AG04450 (cell line): ENCODE data around the gene CCDC78. TPM values are rescaled to one million over a fixed set of nuclear protein-coding genes. Genes with fewer than 3 reads are reported as not detected.

Experiments
- CTCF ChIA-PET: fragments of 300-600, 350-600 bp; formaldehyde crosslinking; extraction: SDS; loops from one replicate; lab custom pipeline; 2022; ENCODE audit warnings: antibody characterized with exemption, inconsistent platforms; lab: Charles Lee
- POLR2A ChIA-PET: fragments of 350-600 bp; formaldehyde crosslinking; extraction: SDS; loops from one replicate; lab custom pipeline; 2021; ENCODE audit warnings: antibody characterized with exemption, inconsistent platforms; lab: Yijun Ruan, JAX
- DNase-seq: peaks from one replicate; pipeline ENCODE4 v3.0.0-alpha.2; 2011; ENCODE audit warnings: low read depth, low spot score
- H3K27ac ChIP-seq: one replicate; pipeline ENCODE4 v1.5.1; 2012; ENCODE audit warnings: low read depth, low read length, control low read depth
- H3K27me3 ChIP-seq: one replicate; pipeline ENCODE4 v1.6.0; 2012; ENCODE audit warnings: low read length; ENCODE audit not compliant: control insufficient read depth, insufficient read depth
- H3K4me3 ChIP-seq: 2 replicates; pipeline ENCODE4 v1.5.1; 2011; ENCODE audit warnings: mild to moderate bottlenecking, low read depth, low read length, control low read depth
- H3K9me3 ChIP-seq: 2 replicates; pipeline ENCODE4 v1.5.1; 2012; ENCODE audit warnings: low read length; ENCODE audit not compliant: control insufficient read depth, insufficient read depth
- polyA plus RNA-seq: library from polyadenylated mRNA; depleted of rRNA; stranded (reverse); fragments of >200 nt; gene quantifications from 2 replicates; pipeline ENCODE4 v1.2.3, GENCODE V29; 2011
- TF ChIP-seq, protein P1 (sequence below): IDR thresholded peaks from 2 replicates; pipeline ENCODE4 v1.5.1; 2011; ENCODE audit warnings: low read depth, low read length, control low read depth, inconsistent platforms

Gene CCDC78
- polyA plus RNA-seq, 1 experiment = 1.1 TPM

DNA sequence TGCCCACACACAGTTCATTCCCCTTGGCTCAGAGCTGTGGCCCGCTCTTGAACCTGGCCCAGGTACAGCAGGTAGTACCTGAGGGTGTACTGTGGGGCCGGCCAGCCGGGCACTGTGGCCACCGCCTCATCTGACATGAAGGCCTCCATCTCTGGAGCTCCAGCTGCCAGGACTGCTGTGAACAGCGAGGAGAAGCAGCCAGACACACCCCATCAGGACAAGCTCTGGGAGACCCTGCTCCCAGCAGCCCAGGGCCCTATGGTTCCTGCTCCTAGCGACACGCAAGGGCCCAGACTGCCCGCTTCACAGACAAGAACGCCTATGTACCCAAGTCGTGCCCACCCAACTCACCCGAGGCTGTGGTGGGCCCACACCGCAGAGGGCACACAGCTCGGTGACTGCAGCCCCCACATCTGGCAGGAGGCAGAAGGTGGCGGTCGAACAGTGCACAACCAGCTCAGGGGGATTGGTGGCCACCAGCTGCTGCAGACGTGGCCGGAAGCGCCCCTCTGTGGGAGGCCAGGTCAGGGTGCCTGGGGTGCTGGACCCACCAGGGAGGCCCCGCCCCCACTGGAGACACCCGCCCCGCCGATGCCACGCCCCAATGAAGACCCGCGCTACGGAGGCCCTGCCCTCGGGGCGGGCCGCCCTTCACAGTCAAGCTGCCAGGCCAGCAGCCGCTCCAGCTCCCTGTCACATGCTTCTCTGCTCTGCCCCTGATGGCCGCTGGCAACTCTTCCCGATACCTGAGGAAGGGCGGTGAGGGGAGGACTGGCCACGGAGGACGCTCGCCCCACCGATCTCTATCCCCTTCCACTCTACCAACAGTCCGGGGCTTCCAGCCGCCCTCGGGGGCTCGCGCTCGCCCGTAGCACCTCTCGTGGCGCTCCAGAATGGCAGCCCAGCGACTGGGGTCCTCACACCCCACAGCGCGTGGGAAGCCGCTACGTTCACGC lies 47.1 kb downstream of the CCDC78 start:
- TF ChIP-seq, protein P1, sequence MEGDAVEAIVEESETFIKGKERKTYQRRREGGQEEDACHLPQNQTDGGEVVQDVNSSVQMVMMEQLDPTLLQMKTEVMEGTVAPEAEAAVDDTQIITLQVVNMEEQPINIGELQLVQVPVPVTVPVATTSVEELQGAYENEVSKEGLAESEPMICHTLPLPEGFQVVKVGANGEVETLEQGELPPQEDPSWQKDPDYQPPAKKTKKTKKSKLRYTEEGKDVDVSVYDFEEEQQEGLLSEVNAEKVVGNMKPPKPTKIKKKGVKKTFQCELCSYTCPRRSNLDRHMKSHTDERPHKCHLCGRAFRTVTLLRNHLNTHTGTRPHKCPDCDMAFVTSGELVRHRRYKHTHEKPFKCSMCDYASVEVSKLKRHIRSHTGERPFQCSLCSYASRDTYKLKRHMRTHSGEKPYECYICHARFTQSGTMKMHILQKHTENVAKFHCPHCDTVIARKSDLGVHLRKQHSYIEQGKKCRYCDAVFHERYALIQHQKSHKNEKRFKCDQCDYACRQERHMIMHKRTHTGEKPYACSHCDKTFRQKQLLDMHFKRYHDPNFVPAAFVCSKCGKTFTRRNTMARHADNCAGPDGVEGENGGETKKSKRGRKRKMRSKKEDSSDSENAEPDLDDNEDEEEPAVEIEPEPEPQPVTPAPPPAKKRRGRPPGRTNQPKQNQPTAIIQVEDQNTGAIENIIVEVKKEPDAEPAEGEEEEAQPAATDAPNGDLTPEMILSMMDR = no peak
- Histone ChIP-seq H3K27me3 (no peaks in the 10 kb centered on the region), H3K27ac (peak overlapping the region; percentile 61), H3K9me3 (peaks cover 7% of the 10 kb centered on the region; the same call in 1 of the 2 replicates), H3K4me3 (peak overlapping the region; percentile 64)
- CTCF ChIA-PET = no interaction called here
- DNase-seq = no peak
- POLR2A ChIA-PET = interaction anchor here (0.6 to 0.9 kb wide), 3 partner anchors 10 to 27 kb away, joined by 3 to 4 read pairs (median 3); no protein-coding TSS in a partner anchor

DNA sequence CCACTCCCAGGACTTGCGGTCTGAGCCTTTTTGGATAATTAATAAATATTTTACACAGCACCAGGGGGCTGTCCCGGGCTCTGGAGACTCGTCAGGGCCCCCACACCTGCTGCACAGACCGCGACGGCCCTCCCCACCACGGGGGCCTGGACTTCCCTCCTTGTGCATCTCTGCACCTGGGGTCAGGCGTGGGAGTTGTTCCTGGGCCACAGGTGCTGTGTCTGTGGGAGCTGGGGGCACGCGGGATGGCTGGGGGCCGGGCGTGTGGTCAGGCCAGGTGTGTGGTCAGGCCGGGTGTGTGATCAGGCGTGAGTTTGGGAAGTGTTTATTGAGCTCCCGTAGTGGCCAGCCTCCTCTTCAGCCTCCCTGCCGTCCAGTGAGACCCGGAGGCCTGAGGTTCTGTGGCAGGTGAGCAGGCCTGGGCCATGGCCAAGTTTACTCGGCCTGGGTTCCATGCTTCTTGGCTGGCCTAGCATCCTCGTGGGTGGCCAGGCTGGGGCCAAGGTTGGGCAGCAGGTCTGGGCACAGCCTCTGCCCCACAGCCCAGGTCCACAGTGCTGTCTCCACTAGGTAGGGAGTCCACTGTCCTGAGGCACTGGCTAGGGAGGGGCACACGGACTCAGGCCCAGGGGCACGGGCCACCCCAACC lies 47.9 kb downstream of the CCDC78 start:
- Histone ChIP-seq H3K9me3 (peaks cover 7% of the 10 kb centered on the region; the same call in 1 of the 2 replicates), H3K4me3 (no peak overlapping the region), H3K27ac (no peak overlapping the region), H3K27me3 (no peaks in the 10 kb centered on the region)
- CTCF ChIA-PET = no interaction called here
- DNase-seq = no peak
- TF ChIP-seq, protein P1 = no peak
- POLR2A ChIA-PET = interaction anchor here (0.9 kb wide), 1 partner anchor 10 kb away, joined by 4 read pairs; no protein-coding TSS in a partner anchor

DNA sequence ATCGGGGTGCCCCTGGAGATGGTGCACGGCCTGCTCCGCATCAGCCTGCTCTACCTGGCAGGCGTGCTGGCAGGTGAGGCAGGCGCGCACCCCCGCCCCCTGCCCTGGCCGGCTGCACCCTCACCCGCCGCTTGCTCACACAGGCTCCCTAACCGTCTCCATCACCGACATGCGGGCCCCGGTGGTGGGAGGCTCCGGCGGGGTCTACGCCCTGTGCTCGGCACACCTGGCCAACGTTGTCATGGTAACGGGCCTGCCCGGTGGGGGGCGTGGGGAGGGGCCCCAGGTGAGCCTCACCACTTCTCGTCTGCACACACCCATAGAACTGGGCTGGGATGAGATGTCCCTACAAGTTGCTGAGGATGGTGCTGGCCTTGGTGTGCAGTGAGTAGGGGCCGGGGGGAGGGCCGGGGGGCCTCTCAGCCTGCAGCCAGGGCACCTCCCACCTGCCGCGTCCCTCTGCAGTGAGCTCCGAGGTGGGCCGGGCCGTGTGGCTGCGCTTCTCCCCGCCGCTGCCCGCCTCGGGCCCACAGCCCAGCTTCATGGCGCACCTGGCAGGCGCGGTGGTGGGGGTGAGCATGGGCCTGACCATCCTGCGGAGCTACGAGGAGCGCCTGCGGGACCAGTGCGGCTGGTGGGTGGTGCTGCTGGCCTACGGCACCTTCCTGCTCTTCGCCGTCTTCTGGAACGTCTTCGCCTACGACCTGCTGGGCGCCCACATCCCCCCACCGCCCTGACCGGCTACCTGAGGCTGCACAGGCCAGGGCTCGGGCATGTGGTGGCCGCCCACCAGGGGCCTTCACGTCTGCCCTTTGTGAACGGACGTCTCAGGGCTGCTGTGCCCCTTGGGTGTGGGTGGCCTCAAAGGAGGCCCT lies 48.7 kb downstream of the CCDC78 start:
- Histone ChIP-seq H3K27ac (no peak overlapping the region), H3K9me3 (peaks cover 7% of the 10 kb centered on the region; the same call in 1 of the 2 replicates), H3K27me3 (no peaks in the 10 kb centered on the region), H3K4me3 (no peak overlapping the region)
- no peak for DNase-seq
- TF ChIP-seq, protein P1 = no peak
- POLR2A ChIA-PET = no interaction called here
- CTCF ChIA-PET = no interaction called here

DNA sequence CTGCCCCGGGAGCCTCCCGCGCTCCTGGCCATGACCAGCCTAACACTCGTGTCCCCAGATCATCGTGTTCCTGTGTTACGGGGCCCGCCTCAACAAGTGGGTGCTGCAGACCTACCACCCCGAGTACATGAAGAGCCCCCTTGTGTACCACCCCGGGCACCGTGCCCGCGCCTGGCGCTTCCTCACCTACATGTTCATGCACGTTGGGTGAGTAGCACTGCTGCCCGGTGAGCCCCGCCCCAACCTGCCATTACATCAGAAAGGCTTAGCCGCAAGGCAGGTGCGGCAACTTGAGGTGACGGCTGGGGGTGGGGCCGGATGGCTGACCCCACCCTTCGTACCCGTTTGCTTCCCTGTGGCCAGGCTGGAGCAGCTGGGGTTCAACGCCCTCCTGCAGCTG lies 49.3 kb downstream of the CCDC78 start:
- POLR2A ChIA-PET = no interaction called here
- no peak overlapping the region for H3K4me3 ChIP-seq
- no peak overlapping the region for H3K27ac ChIP-seq

More for the DNA sequence above, 49.3 kb downstream of the CCDC78 start:
- CTCF ChIA-PET = interaction anchor here (1.6 kb wide), 1 partner anchor 9 kb away, joined by 5 read pairs; no protein-coding TSS in a partner anchor
- peaks cover 7% of the 10 kb centered on the region; the same call in 1 of the 2 replicates for H3K9me3 ChIP-seq
- no peaks in the 10 kb centered on the region for H3K27me3 ChIP-seq
- TF ChIP-seq, protein P1 = no peak
- no peak for DNase-seq
